H1 (cell line): ENCODE results near the gene MTERF1. TPM values are rescaled to one million over a fixed set of nuclear protein-coding genes. Genes with fewer than 3 reads are reported as not detected.

Experiments
- CTCF ChIA-PET: fragments of 300-600 bp; sonication (Branson Sonifier 250); formaldehyde crosslinking; loops from one replicate; lab custom pipeline; 2021; ENCODE audit not compliant: partially characterized antibody; lab: Charles Lee
- POLR2A ChIA-PET: fragments of 300-600 bp; sonication (Branson Sonifier 250); formaldehyde crosslinking; loops from one replicate; lab custom pipeline; 2021; ENCODE audit warnings: inconsistent platforms; ENCODE audit not compliant: partially characterized antibody; lab: Charles Lee
- DNase-seq, 2 experiments: peaks; one replicate each; pipeline versions ENCODE4 v3.0.0 to v3.0.0-alpha.2; 2010 to 2022; ENCODE audit warnings: low spot score in 2 of 2, low read depth in 1 of 2, mixed read lengths in 1 of 2
- FAIRE-seq: peaks from 2 replicates; lab custom pipeline; 2011; peaks lifted over from hg19 to GRCh38; lab: Jason Lieb, UNC
- H2AFZ ChIP-seq: 2 replicates; pipeline ENCODE4 v1.8.1; 2012; ENCODE audit warnings: low read length, inconsistent platforms
- H2AK5ac ChIP-seq: 2 replicates; pipeline ENCODE4 v1.6.1; 2013; ENCODE audit warnings: low read depth, low read length
- H2BK120ac ChIP-seq: replicated peaks from 2 replicates; pipeline ENCODE3; 2013; ENCODE audit warnings: low read depth, low read length, inconsistent platforms
- H2BK12ac ChIP-seq: 2 replicates; pipeline ENCODE4 v1.6.1; 2013; ENCODE audit warnings: low read depth, low read length
- H2BK15ac ChIP-seq: 2 replicates; pipeline ENCODE4 v1.6.1; 2013; ENCODE audit warnings: low read length
- H2BK20ac ChIP-seq: 2 replicates; pipeline ENCODE4 v1.6.1; 2013; ENCODE audit warnings: low read length
- H2BK5ac ChIP-seq: 2 replicates; pipeline ENCODE4 v1.6.1; 2013; ENCODE audit warnings: low read depth, low read length
- H3K14ac ChIP-seq: 2 replicates; pipeline ENCODE4 v1.6.1; 2013; ENCODE audit warnings: inconsistent platforms; ENCODE audit not compliant: insufficient read length
- H3K18ac ChIP-seq: 2 replicates; pipeline ENCODE4 v1.6.1; 2013; ENCODE audit warnings: low read length; ENCODE audit errors: extremely low read depth
- H3K23ac ChIP-seq: 2 replicates; pipeline ENCODE4 v1.6.1; 2013; ENCODE audit warnings: inconsistent platforms; ENCODE audit not compliant: insufficient read length
- H3K23me2 ChIP-seq: 2 replicates; pipeline ENCODE4 v1.6.1; 2013; ENCODE audit warnings: low read depth, low read length
- H3K27ac ChIP-seq: 2 replicates; pipeline ENCODE4 v1.6.1; 2011; ENCODE audit warnings: low read depth, low read length, inconsistent platforms
- H3K27me3 ChIP-seq, 4 experiments: replicated peaks in 1 of 4; 1 replicate in 1 of 4; 2 replicates in 3 of 4; pipeline versions ENCODE4 v1.6.1 to v1.8.1; 2011 to 2013; ENCODE audit warnings: low read length in 3 of 4, mild to moderate bottlenecking in 3 of 4, inconsistent platforms in 2 of 4, mixed read lengths in 2 of 4, moderate library complexity in 1 of 4; ENCODE audit not compliant: control insufficient read depth in 3 of 4, insufficient read depth in 3 of 4; ENCODE audit errors: extremely low read depth in 1 of 4
- H3K36me3 ChIP-seq, 4 experiments: 2 replicates each; pipeline versions ENCODE4 v1.6.1 to v1.8.1; 2011 to 2013; ENCODE audit warnings: mild to moderate bottlenecking in 4 of 4, low read length in 3 of 4, moderate library complexity in 2 of 4, control low read depth in 1 of 4, inconsistent platforms in 1 of 4; ENCODE audit not compliant: insufficient read depth in 4 of 4, control insufficient read depth in 2 of 4
- H3K4ac ChIP-seq: replicated peaks from 2 replicates; pipeline ENCODE3; 2013; ENCODE audit warnings: low read length, low read depth, mixed read lengths, inconsistent platforms; ENCODE audit not compliant: insufficient read length
- H3K4me1 ChIP-seq, 4 experiments: replicated peaks in 1 of 4; 1 replicate in 1 of 4; 2 replicates in 3 of 4; pipeline versions ENCODE4 v1.6.1 to v1.8.1; 2011 to 2013; ENCODE audit warnings: low read length in 3 of 4, inconsistent platforms in 2 of 4, mixed read lengths in 1 of 4; ENCODE audit not compliant: insufficient read depth in 4 of 4, control insufficient read depth in 3 of 4
- H3K4me2 ChIP-seq, 2 experiments: 2 replicates each; pipeline versions ENCODE4 v1.6.1 to v1.8.1; 2011 to 2013; ENCODE audit warnings: low read depth in 2 of 2, low read length in 2 of 2, control low read depth in 1 of 2, inconsistent platforms in 1 of 2, mild to moderate bottlenecking in 1 of 2; ENCODE audit not compliant: insufficient read depth in 1 of 2
- H3K4me3 ChIP-seq, 4 experiments: fragments of 200-600, 300-600 bp in 1 of 4; sonication (generic), shearing (Covaris generic), sonication (Bioruptor Twin) in 1 of 4; 2 replicates each; pipeline versions ENCODE4 v1.5.1 to v1.8.1; 2011 to 2016; ENCODE audit warnings: low read length in 4 of 4, low read depth in 3 of 4, control low read depth in 2 of 4, inconsistent platforms in 2 of 4, mild to moderate bottlenecking in 2 of 4, mixed read lengths in 1 of 4, moderate library complexity in 1 of 4; ENCODE audit not compliant: insufficient read depth in 2 of 4; ENCODE audit errors: extremely low read depth in 1 of 4
- H3K56ac ChIP-seq: replicated peaks from 2 replicates; pipeline ENCODE3; 2013; ENCODE audit warnings: low read depth, mild to moderate bottlenecking, mixed read lengths, low read length, inconsistent platforms; ENCODE audit not compliant: insufficient read length
- H3K79me1 ChIP-seq: 2 replicates; pipeline ENCODE4 v1.6.1; 2013; ENCODE audit warnings: low read depth, low read length, control low read depth
- H3K79me2 ChIP-seq, 2 experiments: 2 replicates each; pipeline versions ENCODE4 v1.6.1 to v1.8.1; 2012 to 2013; ENCODE audit warnings: low read length in 2 of 2, mild to moderate bottlenecking in 2 of 2, inconsistent platforms in 1 of 2; ENCODE audit not compliant: insufficient read depth in 2 of 2, control insufficient read depth in 1 of 2
- H3K9ac ChIP-seq, 4 experiments: replicated peaks in 1 of 4; 1 replicate in 1 of 4; 2 replicates in 3 of 4; pipeline versions ENCODE4 v1.6.1 to v1.8.1; 2011 to 2013; ENCODE audit warnings: low read depth in 3 of 4, low read length in 3 of 4, control low read depth in 2 of 4, mild to moderate bottlenecking in 2 of 4, moderate library complexity in 2 of 4, inconsistent platforms in 1 of 4; ENCODE audit errors: extremely low read depth in 1 of 4
- H3K9me3 ChIP-seq, 2 experiments: 2 replicates each; pipeline versions ENCODE4 v1.6.1 to v1.8.1; 2012 to 2013; ENCODE audit warnings: mild to moderate bottlenecking in 2 of 2, moderate library complexity in 2 of 2, control low read depth in 1 of 2, inconsistent platforms in 1 of 2, low read depth in 1 of 2, low read length in 1 of 2, mixed read lengths in 1 of 2; ENCODE audit not compliant: insufficient read depth in 2 of 2
- H4K20me1 ChIP-seq, 2 experiments: replicated peaks in 1 of 2; 2 replicates each; pipeline versions ENCODE3 to v1.8.1; 2011 to 2013; ENCODE audit warnings: inconsistent platforms in 2 of 2, low read length in 2 of 2, mild to moderate bottlenecking in 1 of 2; ENCODE audit not compliant: insufficient read depth in 2 of 2, control insufficient read depth in 1 of 2
- H4K5ac ChIP-seq: 2 replicates; pipeline ENCODE4 v1.6.1; 2013; ENCODE audit warnings: low read length, low read depth, mixed read lengths, inconsistent platforms; ENCODE audit not compliant: insufficient read length
- H4K8ac ChIP-seq: 2 replicates; pipeline ENCODE4 v1.8.0; 2013; ENCODE audit warnings: mild to moderate bottlenecking, moderate library complexity, low read length, inconsistent platforms; ENCODE audit not compliant: insufficient read depth; ENCODE audit errors: extremely low read depth
- H4K91ac ChIP-seq: replicated peaks from 2 replicates; pipeline ENCODE3; 2013; ENCODE audit warnings: low read length, mixed read lengths, inconsistent platforms; ENCODE audit not compliant: insufficient read length
- ZNF274 ChIP-seq: IDR thresholded peaks from 2 replicates; pipeline ENCODE4 v1.7.0; 2012; ENCODE audit warnings: low read length, borderline replicate concordance; ENCODE audit errors: extremely low read depth
- WGBS, 2 experiments: shearing (Covaris generic) in 1 of 2; methylation state at CpG; one replicate each; pipeline versions ENCODE4 v1.1.6 to v1.1.7; 2013 to 2015; ENCODE audit warnings: low lambda C conversion rate in 2 of 2, mixed read lengths in 2 of 2, inconsistent platforms in 1 of 2, low coverage in 1 of 2, missing lambda C conversion rate in 1 of 2; ENCODE audit not compliant: insufficient replicate concordance in 2 of 2, insufficient coverage in 1 of 2, insufficient read length in 1 of 2; ENCODE audit errors: extremely low coverage in 1 of 2, missing lambda C conversion rate in 1 of 2; 5-methylcytosine and 5-hydroxymethylcytosine counted together
- polyA plus RNA-seq, 7 experiments: library from polyadenylated mRNA; depleted of rRNA in 3 of 7; stranded (reverse) in 5 of 7; unstranded in 2 of 7; fragments of >200 nt in 5 of 7; fragments of 200-250 nt in 2 of 7; gene quantifications; 1 replicate in 5 of 7; 2 replicates in 1 of 7; 4 replicates in 1 of 7; pipeline versions ENCODE4 v1.2.1 to v1.2.3, GENCODE V29; 2011 to 2013; ENCODE audit warnings: missing spikeins in 2 of 7, mixed read lengths in 2 of 7
- total RNA-seq: library from RNA; stranded (reverse); fragmentation: NEBNext Ultra II Directional; extraction: Animal tissue kit (Norgen Biotek cat#: 25700); gene quantifications from 2 replicates; pipeline ENCODE4 v1.2.1, GENCODE V29; 2021

Gene MTERF1
- total and polyA plus RNA-seq, 2 of the 8 experiments (the other 6 are each of a cell fraction or from before 2014, with no cell fraction given), result 4.5 to 12.6 TPM

GRCh38 chr7:91922857-91923256 is 42.4 kb upstream of the MTERF1 start:
- no peaks in the 10 kb centered on the region for H3K9me3 ChIP-seq
- H3K18ac ChIP-seq, result no peak overlapping the region
- H3K23ac ChIP-seq, result no peak overlapping the region
- H3K14ac ChIP-seq, result no peak overlapping the region
- H3K4me3 ChIP-seq, result no peak overlapping the region
- H3K36me3 ChIP-seq, result no peaks in the 10 kb centered on the region
- H2AK5ac ChIP-seq, result no peak overlapping the region
- H2BK120ac ChIP-seq, result no peak overlapping the region
- no peak overlapping the region for H3K27ac ChIP-seq
- ChIA-PET CTCF (interaction anchor here (0.7 kb wide), 1 partner anchor 15 kb away, joined by 3 read pairs; no protein-coding TSS in a partner anchor), POLR2A (no interaction called here)
- DNase-seq (no peak), FAIRE-seq (no peak)
- no peaks in the 10 kb centered on the region for H3K79me1 ChIP-seq
- H4K8ac ChIP-seq, result no peak overlapping the region
- no peak overlapping the region for H3K9ac ChIP-seq
- no peak for TF ChIP-seq ZNF274
- no peak overlapping the region for H4K91ac ChIP-seq
- no peaks in the 10 kb centered on the region for H3K79me2 ChIP-seq
- H4K5ac ChIP-seq, result no peak overlapping the region
- H3K4me2 ChIP-seq, result no peak overlapping the region
- H2AFZ ChIP-seq, result no peak overlapping the region
- no peak overlapping the region for H2BK15ac ChIP-seq
- H3K23me2 ChIP-seq, result no peaks in the 10 kb centered on the region
- no peak overlapping the region for H2BK20ac ChIP-seq
- no peak overlapping the region for H3K4ac ChIP-seq
- H3K56ac ChIP-seq, result no peak overlapping the region
- WGBS, 2 experiments, result 90% methylated on average over 4 of the region's 4 CpGs; no CpG with 5 or more reads in 1 of the 2 experiments
- no peak overlapping the region for H2BK12ac ChIP-seq
- no peaks in the 10 kb centered on the region for H4K20me1 ChIP-seq
- no peaks in the 10 kb centered on the region for H3K4me1 ChIP-seq
- peaks cover 0 to 1% (median 0%) of the 10 kb centered on the region in 4 experiments; a peak in 1 of 7 replicates for H3K27me3 ChIP-seq
- H2BK5ac ChIP-seq, result no peak overlapping the region
